ENCODE data around the gene LDB2. TPM values are rescaled to one million over a fixed set of nuclear protein-coding genes. Genes with fewer than 3 reads are reported as not detected.

The LDB2 gene
- polyA plus RNA-seq, 2 of the 4 experiments (the other 2 are of a cell fraction): not detected

- no peak for ATAC-seq
- CTCF ChIA-PET: interaction anchor here (0.7 kb wide), 1 partner anchor 628 kb away, joined by 3 read pairs; no protein-coding TSS in a partner anchor
These were observed 243.3 kb downstream of the LDB2 start for GRCh38 chr4:16655111-16655510.

GRCh38 chr4:16652732-16653305, 245.6 kb downstream of the LDB2 start:
- DNase-seq (ENCODE audit: low read depth in 1 of 2, low spot score in 1 of 2): no peak
- FAIRE-seq: no peak
- Histone ChIP-seq H3K9me3 (no peaks in the 10 kb centered on the region), H3K27ac (no peak overlapping the region), H3K4me1 (no peaks in the 10 kb centered on the region), H3K4me3 (no peak overlapping the region), H3K4me2 (no peak overlapping the region)
- POLR2A ChIA-PET: no interaction called here
- TF ChIP-seq ZSCAN20 (CRISPR knock-in tag; IDR thresholded peaks at IDR 0.05) (no peak), JUNB (IDR thresholded peaks at IDR 0.05) (no peak)
- ATAC-seq: no peak
- 11% methylated on average over 8 of the region's 8 CpGs for WGBS (ENCODE audit: missing lambda C conversion rate)
- CTCF ChIA-PET: no interaction called here

More at GRCh38 chr4:16655111-16655510, 243.3 kb downstream of the LDB2 start:
- WGBS (ENCODE audit: missing lambda C conversion rate): 28% methylated on average over 3 of the region's 3 CpGs
- no peak overlapping the region for H3K4me3 ChIP-seq
- FAIRE-seq: no peak
- H3K27ac ChIP-seq: no peak overlapping the region
- no peak for DNase-seq (ENCODE audit: low read depth in 1 of 2, low spot score in 1 of 2)
- H3K4me2 ChIP-seq: no peak overlapping the region
- H3K9me3 ChIP-seq: no peaks in the 10 kb centered on the region
- POLR2A ChIA-PET: no interaction called here
- TF ChIP-seq NPAS2 (CRISPR knock-in tag; IDR thresholded peaks at IDR 0.05; ENCODE audit: borderline replicate concordance) (no peak), ATOH8 (CRISPR knock-in tag; IDR thresholded peaks at IDR 0.05; ENCODE audit: low read depth) (no peak), SMC3 (IDR thresholded peaks at IDR 0.05) (no peak), ZFP36 (IDR thresholded peaks at IDR 0.05; ENCODE audit: borderline replicate concordance, partially characterized antibody) (no peak), EHMT2 (IDR thresholded peaks at IDR 0.05; ENCODE audit: low read depth) (no peak), EHF (CRISPR knock-in tag; IDR thresholded peaks at IDR 0.05) (no peak), KDM5A (IDR thresholded peaks at IDR 0.05) (no peak), TP53 (CRISPR knock-in tag; IDR thresholded peaks at IDR 0.05) (no peak), POLR2A (IDR thresholded peaks at IDR 0.05; ENCODE audit: low read length) (no peak), NFE2L2 (conservative IDR thresholded peaks at IDR 0.05; ENCODE audit: low read length) (no peak)
- no peaks in the 10 kb centered on the region for H3K4me1 ChIP-seq

DNA sequence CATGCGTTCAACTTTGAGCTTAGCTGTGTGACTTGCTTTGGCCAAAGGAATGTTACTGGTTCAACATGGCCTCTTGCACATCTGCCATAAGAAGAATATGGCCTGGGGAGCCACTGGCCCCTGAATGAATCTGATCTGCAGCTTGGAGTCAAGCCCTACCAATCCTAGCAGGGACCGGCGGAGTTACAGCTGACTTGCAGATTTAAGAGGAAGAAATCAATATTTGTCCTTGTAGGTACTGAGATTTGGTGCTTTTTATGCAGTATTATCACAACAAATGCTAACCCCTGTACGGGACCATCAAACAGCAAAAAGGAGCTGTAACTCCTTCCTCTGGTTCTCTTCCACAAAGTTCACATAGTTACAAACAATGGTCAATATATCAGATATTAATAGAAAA, 252.0 kb downstream of the LDB2 start:
- Histone ChIP-seq H3K4me1 (no peaks in the 10 kb centered on the region), H3K4me3 (no peak overlapping the region), H3K4me2 (no peak overlapping the region), H3K9me3 (no peaks in the 10 kb centered on the region), H3K27ac (no peak overlapping the region)
- ATAC-seq (no peak), FAIRE-seq (no peak), DNase-seq (ENCODE audit: low read depth in 1 of 2, low spot score in 1 of 2) (no peak)
- ChIA-PET CTCF (no interaction called here), POLR2A (no interaction called here)
- TF ChIP-seq EHF (CRISPR knock-in tag; IDR thresholded peaks at IDR 0.05): no peak
- TF ChIP-seq ATOH8 (CRISPR knock-in tag; IDR thresholded peaks at IDR 0.05; ENCODE audit: low read depth): no peak
- no peak for TF ChIP-seq BHLHE40 (IDR thresholded peaks at IDR 0.05; ENCODE audit: low read depth, low read length)
- no peak for TF ChIP-seq NPAS2 (CRISPR knock-in tag; IDR thresholded peaks at IDR 0.05; ENCODE audit: borderline replicate concordance)
- WGBS (ENCODE audit: missing lambda C conversion rate): 52% methylated on average over 4 of the region's 4 CpGs

DNA sequence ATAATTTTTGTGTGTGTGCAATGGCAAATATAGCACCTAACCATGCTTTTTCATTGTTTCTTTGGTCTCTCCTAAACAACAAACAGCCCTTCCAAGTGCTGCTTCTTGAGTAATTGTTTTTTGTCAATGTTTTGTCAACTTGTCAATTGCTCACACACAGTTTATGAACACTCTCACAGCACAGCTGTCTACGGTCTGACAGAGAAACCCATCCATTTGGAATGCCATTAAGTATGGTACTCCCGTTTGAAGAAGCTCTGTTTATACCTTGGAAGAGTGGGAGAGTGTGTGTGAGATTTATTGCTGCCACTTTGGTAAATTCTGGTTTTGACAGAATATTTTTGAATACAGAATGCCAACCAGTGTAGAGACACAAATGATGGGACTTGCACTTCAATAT, 254.6 kb downstream of the LDB2 start:
- Histone ChIP-seq H3K9me3 (no peaks in the 10 kb centered on the region), H3K27ac (no peak overlapping the region), H3K4me2 (no peak overlapping the region), H3K4me1 (no peaks in the 10 kb centered on the region), H3K4me3 (no peak overlapping the region)
- WGBS (ENCODE audit: missing lambda C conversion rate): 0% methylated on average over 2 of the region's 2 CpGs
- ChIA-PET CTCF (interaction anchor here (0.7 to 1.0 kb wide), 2 partner anchors 17 to 353 kb away, joined by 3 to 4 read pairs; no protein-coding TSS in a partner anchor), POLR2A (no interaction called here)
- ATAC-seq (no peak), FAIRE-seq (no peak), DNase-seq (ENCODE audit: low read depth in 1 of 2, low spot score in 1 of 2) (no peak)
- TF ChIP-seq ZSCAN20 (CRISPR knock-in tag; IDR thresholded peaks at IDR 0.05): no peak
- no peak for TF ChIP-seq CTCF (IDR thresholded peaks at IDR 0.05)
- TF ChIP-seq RFX5 (IDR thresholded peaks at IDR 0.05): no peak
- TF ChIP-seq ZFP36 (IDR thresholded peaks at IDR 0.05; ENCODE audit: borderline replicate concordance, partially characterized antibody): no peak
- no peak for TF ChIP-seq NR3C1 (IDR thresholded peaks at IDR 0.05)
- no peak for TF ChIP-seq E2F6 (IDR thresholded peaks at IDR 0.05; ENCODE audit: borderline replicate concordance, low read depth)
- TF ChIP-seq HEYL (CRISPR knock-in tag; IDR thresholded peaks at IDR 0.05): no peak
- TF ChIP-seq SMC3 (IDR thresholded peaks at IDR 0.05): no peak
- no peak for TF ChIP-seq ZNF302 (CRISPR knock-in tag; IDR thresholded peaks at IDR 0.05)
- no peak for TF ChIP-seq EHMT2 (IDR thresholded peaks at IDR 0.05; ENCODE audit: low read depth)
- TF ChIP-seq TFCP2L1 (CRISPR knock-in tag; IDR thresholded peaks at IDR 0.05): no peak
- TF ChIP-seq EHF (CRISPR knock-in tag; IDR thresholded peaks at IDR 0.05): no peak
- no peak for TF ChIP-seq CBX2 (IDR thresholded peaks at IDR 0.05; ENCODE audit: borderline replicate concordance, low read depth)
- TF ChIP-seq NFE2L2 (conservative IDR thresholded peaks at IDR 0.05; ENCODE audit: low read length): no peak

Measured in A549 (cell line).